Left ventricle myocardium inferior (tissue), 1 donor: Measurements from ENCODE around the gene AK2. TPM values are rescaled to one million over a fixed set of nuclear protein-coding genes. Genes with fewer than 3 reads are reported as not detected.

Source experiments
- DNase-seq: peaks from one replicate; pipeline ENCODE4 v3.0.0-alpha.2; 2020
- H3K27ac ChIP-seq: fragments of 200-600 bp; replicated peaks from 2 replicates; pipeline ENCODE4 v1.8.0; 2021
- H3K27me3 ChIP-seq: fragments of 200-600 bp; 2 replicates; pipeline ENCODE4 v1.8.0; 2021; ENCODE audit warnings: low read depth
- H3K36me3 ChIP-seq: fragments of 200-600 bp; 2 replicates; pipeline ENCODE4 v1.8.0; 2021
- H3K4me1 ChIP-seq: fragments of 200-600 bp; 2 replicates; pipeline ENCODE4 v1.8.0; 2021
- H3K4me3 ChIP-seq: fragments of 200-600 bp; 2 replicates; pipeline ENCODE4 v1.8.0; 2021; ENCODE audit warnings: mild to moderate bottlenecking, moderate library complexity
- H3K9me3 ChIP-seq: fragments of 200-600 bp; replicated peaks from 2 replicates; pipeline ENCODE4 v1.8.0; 2021
- CTCF ChIP-seq: fragments of 200-600 bp; IDR thresholded peaks from 2 replicates; pipeline ENCODE4 v1.8.0; 2021; ENCODE audit warnings: antibody characterized with exemption, mild to moderate bottlenecking, borderline replicate concordance
- intact Hi-C: fragments of 100-400 bp; cut with micrococcal nuclease; formaldehyde crosslinking; loops from one replicate; pipeline ENCODE4 v1.11.0; 2022
- total RNA-seq: library from RNA; stranded (reverse); fragmentation: NEBNext Ultra II Directional; extraction: Animal tissue kit (Norgen Biotek cat#: 25700); gene quantifications from one replicate; pipeline ENCODE4 v1.2.1, GENCODE V29; 2021
- donor health status: DM: no; HTN: yes; CAD: no; lungs with severe emphysema.

AK2 gene
- total RNA-seq, 1 donor from 2014 or later: 121 TPM

GRCh38 chr1:33045246-33045645 is 8.6 kb upstream of the AK2 start:
- peaks cover 10% of the 10 kb centered on the region for H3K4me1 ChIP-seq
- intact Hi-C loops: no loop called here
- no peak overlapping the region for H3K27ac ChIP-seq
- DNase-seq: no peak
- no peak overlapping the region for H3K4me3 ChIP-seq
- no peaks in the 10 kb centered on the region for H3K9me3 ChIP-seq
- no peaks in the 10 kb centered on the region for H3K27me3 ChIP-seq
- no peak for TF ChIP-seq CTCF
- H3K36me3 ChIP-seq: no peaks in the 10 kb centered on the region

- Histone ChIP-seq H3K4me3 (no peak overlapping the region), H3K36me3 (no peaks in the 10 kb centered on the region), H3K4me1 (peaks cover 10% of the 10 kb centered on the region), H3K27ac (no peak overlapping the region), H3K27me3 (no peaks in the 10 kb centered on the region), H3K9me3 (no peaks in the 10 kb centered on the region)
- DNase-seq: no peak
- TF ChIP-seq CTCF: no peak
- intact Hi-C loops: no loop called here
These were observed 6.8 kb upstream of the AK2 start for GRCh38 chr1:33043267-33044092.

- intact Hi-C loops: no loop called here
- peaks cover 10% of the 10 kb centered on the region for H3K4me1 ChIP-seq
These were observed 6.1 kb upstream of the AK2 start for GRCh38 chr1:33042831-33043230.

GRCh38 chr1:33041026-33041425 is 4.3 kb upstream of the AK2 start:
- no peak for TF ChIP-seq CTCF
- DNase-seq: no peak
- no peaks in the 10 kb centered on the region for H3K36me3 ChIP-seq

More at GRCh38 chr1:33042831-33043230, 6.1 kb upstream of the AK2 start:
- no peaks in the 10 kb centered on the region for H3K36me3 ChIP-seq
- no peak for TF ChIP-seq CTCF
- DNase-seq: no peak
- no peak overlapping the region for H3K27ac ChIP-seq
- no peaks in the 10 kb centered on the region for H3K9me3 ChIP-seq
- H3K4me3 ChIP-seq: no peak overlapping the region
- no peaks in the 10 kb centered on the region for H3K27me3 ChIP-seq

GRCh38 chr1:33039840-33040239 is 3.2 kb upstream of the AK2 start:
- Histone ChIP-seq H3K9me3 (no peaks in the 10 kb centered on the region), H3K27ac (no peak overlapping the region), H3K27me3 (no peaks in the 10 kb centered on the region), H3K36me3 (no peaks in the 10 kb centered on the region), H3K4me1 (peaks cover 34% of the 10 kb centered on the region), H3K4me3 (no peak overlapping the region)
- intact Hi-C loops: no loop called here
- no peak for TF ChIP-seq CTCF
- no peak for DNase-seq

More at GRCh38 chr1:33041026-33041425, 4.3 kb upstream of the AK2 start:
- Histone ChIP-seq H3K4me1 (peaks cover 22% of the 10 kb centered on the region), H3K4me3 (no peak overlapping the region), H3K27me3 (no peaks in the 10 kb centered on the region), H3K27ac (no peak overlapping the region), H3K9me3 (no peaks in the 10 kb centered on the region)
- intact Hi-C loops: no loop called here
